Tibial artery (tissue), 4 donors: ENCODE data around the gene DAND5.

Source experiments
- DNase-seq, 2 donors: peaks; one replicate each; pipeline ENCODE4 v3.0.0-alpha.2; 2019
- H3K27ac ChIP-seq, 2 donors: fragments of 200-600 bp; sonication (generic) in 1 of 2; 1 replicate in 1 of 2; 2 replicates in 1 of 2; pipeline ENCODE4 v1.5.1; 2018 to 2019; ENCODE audit warnings: mild to moderate bottlenecking in 1 of 2
- H3K27me3 ChIP-seq, 2 donors: fragments of 200-600 bp; sonication (generic) in 1 of 2; one replicate each; pipeline versions ENCODE4 v1.5.1 to v1.6.0; 2016 to 2019
- H3K36me3 ChIP-seq, 3 donors: fragments of 200-600 bp; sonication (generic) in 2 of 3; one replicate each; pipeline ENCODE4 v1.5.1; 2016 to 2019; ENCODE audit warnings: mild to moderate bottlenecking in 2 of 3
- H3K4me1 ChIP-seq, 4 donors: fragments of 200-600 bp; sonication (generic) in 2 of 4; 1 replicate in 3 of 4; 2 replicates in 1 of 4; pipeline ENCODE4 v1.5.1; 2016 to 2019
- H3K4me3 ChIP-seq, 2 donors: fragments of 200-600 bp; sonication (generic) in 1 of 2; 1 replicate in 1 of 2; 2 replicates in 1 of 2; pipeline ENCODE4 v1.5.1; 2018 to 2019; ENCODE audit warnings: mild to moderate bottlenecking in 2 of 2
- H3K9me3 ChIP-seq, 3 donors: fragments of 200-600 bp; sonication (generic) in 1 of 3; one replicate each; pipeline ENCODE4 v1.5.1; 2016 to 2019
- intact Hi-C: fragments of 100-400 bp; cut with DNase I; formaldehyde crosslinking; loops from one replicate; pipeline ENCODE4 v1.15.0; 2023; ENCODE audit warnings: low total_unique reads
- TF ChIP-seq, protein P1 (sequence below), 2 experiments: fragments of 200-600 bp in 1 of 2; fragments of 450-650 bp in 1 of 2; IDR thresholded peaks; one replicate each; pipeline ENCODE4 v1.5.1; 2017 to 2019; ENCODE audit warnings: antibody characterized with exemption in 2 of 2, mild to moderate bottlenecking in 1 of 2, moderate library complexity in 1 of 2

Gene DAND5

DNA sequence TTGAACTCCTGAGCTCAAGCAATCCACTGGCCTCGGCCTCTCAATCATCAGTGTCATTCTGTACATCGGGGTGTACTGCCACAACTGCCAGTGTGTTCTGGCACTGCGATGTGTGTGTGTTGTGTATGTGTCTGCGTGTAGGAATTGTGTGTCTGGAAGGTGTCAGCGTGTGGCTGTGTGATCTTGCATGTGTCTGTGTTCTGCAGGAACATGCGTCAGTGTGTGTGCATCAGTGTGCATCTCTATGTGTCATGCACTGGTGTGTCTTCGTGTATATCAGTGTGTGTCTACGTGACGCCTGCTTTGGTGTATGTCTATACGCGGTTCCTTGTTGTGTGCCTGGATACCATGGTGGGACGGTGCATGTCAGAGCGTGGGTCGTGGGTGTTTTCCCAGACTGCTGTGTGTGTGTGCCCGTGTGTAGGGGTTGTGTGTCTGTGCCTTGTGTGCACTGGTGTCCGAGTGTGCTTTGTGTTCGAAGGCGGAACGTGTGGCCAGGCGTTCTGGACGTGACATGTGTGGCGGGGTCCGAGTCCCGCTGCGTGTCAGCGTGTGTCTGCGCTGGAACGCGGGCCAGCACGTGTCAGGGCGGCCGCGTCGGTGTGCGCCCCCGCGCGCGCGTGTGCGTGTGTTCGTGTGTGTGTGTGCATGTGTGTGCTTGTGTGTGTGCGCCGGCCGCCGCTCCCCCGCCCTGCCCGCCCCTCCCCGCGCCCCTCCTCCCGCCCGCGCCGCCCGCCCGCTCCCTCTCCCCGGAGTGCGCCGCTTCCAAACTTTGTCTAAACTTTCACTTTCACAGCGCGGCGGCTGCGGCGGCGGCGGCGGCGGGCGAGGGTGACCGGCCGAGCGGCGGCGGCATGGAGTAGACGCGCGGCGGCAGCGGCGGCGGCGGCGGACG lies 25.6 kb downstream of the DAND5 start, which contains the start of gene NFIX:
NFIX (plus strand) TSS at position 775 of the 895 bp plus-strand sequence. CDS start 363 bp downstream, outside the sequence.
- DNase-seq, result peak; percentile 66 to 86
- Histone ChIP-seq H3K27ac (peak within 1 kb of the TSS; percentile 88 to 99), H3K4me3 (peak within 1 kb of the TSS; percentile 74 to 85), H3K4me1 (peaks cover 0 to 41% (median 36%) of the 10 kb centered on the region in 4 donors), H3K9me3 (no peaks in the 10 kb centered on the region), H3K27me3 (no peaks in the 10 kb centered on the region), H3K36me3 (peaks cover 0 to 12% (median 0%) of the 10 kb centered on the region in 3 donors)
- TF ChIP-seq, protein P1, sequence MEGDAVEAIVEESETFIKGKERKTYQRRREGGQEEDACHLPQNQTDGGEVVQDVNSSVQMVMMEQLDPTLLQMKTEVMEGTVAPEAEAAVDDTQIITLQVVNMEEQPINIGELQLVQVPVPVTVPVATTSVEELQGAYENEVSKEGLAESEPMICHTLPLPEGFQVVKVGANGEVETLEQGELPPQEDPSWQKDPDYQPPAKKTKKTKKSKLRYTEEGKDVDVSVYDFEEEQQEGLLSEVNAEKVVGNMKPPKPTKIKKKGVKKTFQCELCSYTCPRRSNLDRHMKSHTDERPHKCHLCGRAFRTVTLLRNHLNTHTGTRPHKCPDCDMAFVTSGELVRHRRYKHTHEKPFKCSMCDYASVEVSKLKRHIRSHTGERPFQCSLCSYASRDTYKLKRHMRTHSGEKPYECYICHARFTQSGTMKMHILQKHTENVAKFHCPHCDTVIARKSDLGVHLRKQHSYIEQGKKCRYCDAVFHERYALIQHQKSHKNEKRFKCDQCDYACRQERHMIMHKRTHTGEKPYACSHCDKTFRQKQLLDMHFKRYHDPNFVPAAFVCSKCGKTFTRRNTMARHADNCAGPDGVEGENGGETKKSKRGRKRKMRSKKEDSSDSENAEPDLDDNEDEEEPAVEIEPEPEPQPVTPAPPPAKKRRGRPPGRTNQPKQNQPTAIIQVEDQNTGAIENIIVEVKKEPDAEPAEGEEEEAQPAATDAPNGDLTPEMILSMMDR (IDR thresholded peaks at IDR 0.05), result no peak
- intact Hi-C loops, result loop anchor here (5.0 kb wide), 3 partner anchors 42 to 87 kb away; no protein-coding TSS in a partner anchor

DNA sequence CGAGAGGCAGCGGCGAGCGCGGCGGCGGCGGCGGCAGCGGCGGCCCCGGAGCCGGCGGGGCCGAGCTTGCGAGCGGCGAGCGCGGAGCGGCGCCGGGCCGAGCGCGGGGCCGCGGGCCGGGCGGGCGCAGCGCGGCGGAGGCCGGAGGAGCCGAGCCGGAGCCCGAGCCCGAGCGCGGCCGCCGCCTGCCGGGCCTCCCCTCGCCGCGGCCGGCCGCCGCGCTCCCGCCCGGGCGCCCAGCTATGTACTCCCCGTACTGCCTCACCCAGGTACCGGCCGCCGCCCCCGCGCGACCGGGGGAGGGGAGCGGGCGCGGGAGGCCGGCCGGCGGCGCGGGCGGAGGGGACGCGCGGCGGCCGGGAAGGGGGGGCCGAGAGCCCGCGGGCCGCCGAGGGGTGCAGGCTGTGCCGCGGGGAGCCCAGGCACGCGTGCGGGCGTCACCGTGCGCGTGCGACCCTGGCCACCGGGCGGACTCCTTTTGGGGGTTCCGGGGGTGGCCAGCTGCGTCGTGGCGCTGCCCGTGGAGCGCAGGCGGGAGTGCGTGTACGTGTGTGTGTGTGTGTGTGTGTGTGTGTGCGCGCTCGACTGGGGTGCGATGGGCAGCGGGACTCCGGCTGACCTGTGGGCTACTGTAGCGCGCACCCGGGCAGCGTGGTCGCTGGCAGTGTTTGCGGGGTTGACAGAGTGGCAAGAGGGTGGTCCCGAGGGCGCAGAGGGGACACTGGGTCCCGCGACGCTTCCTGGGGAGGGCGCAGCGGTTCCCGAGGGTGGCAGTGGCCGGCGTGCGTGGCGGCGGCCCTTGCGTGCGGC lies 26.4 kb downstream of the DAND5 start:
- H3K4me1 ChIP-seq, result peaks cover 0 to 50% (median 43%) of the 10 kb centered on the region in 4 donors
- H3K27me3 ChIP-seq, result no peaks in the 10 kb centered on the region
- TF ChIP-seq, protein P1 (IDR thresholded peaks at IDR 0.05), result no peak
- intact Hi-C loops, result loop anchor here (5.0 kb wide), 2 partner anchors 42 to 66 kb away; no protein-coding TSS in a partner anchor
- peak overlapping the region; percentile 88 to 99 for H3K27ac ChIP-seq
- H3K9me3 ChIP-seq, result no peaks in the 10 kb centered on the region
- H3K4me3 ChIP-seq, result peak overlapping the region; percentile 74 to 85
- no peak for DNase-seq
- peaks cover 0 to 12% (median 0%) of the 10 kb centered on the region in 3 donors for H3K36me3 ChIP-seq

DNA sequence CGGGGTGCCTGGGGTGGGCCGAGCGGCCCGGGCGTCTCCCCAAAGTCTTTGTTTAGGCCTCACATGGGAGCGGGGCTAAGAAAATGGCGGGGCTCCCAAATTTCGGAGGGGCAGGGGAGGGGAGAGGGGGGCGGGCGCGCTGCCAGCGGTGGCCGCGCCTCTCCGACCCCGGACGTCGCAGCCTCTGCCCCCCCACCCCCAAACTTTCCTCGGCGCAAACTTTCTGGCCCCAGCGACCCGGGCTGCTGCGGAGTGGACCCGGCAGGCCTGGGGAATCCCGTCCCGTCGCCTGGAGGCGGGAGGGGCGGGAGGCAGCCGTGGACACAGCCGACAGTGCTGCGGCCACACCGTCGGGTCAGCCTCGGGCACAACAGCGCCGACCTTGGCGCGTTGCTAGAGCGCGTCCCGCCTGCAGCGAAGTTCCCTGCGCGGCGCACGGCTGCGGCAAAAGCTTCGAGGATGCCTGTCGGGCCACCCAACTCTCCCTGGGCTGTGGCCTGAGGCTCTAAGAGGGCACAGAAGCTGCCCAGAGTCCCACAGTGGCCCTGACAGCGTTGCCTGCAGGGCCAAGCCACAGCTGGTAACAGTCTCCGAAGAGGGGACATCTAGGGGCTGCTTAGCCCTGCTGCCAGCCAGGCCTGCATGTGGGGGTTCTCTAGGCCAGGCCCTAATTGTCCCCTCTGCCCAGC lies 27.2 kb downstream of the DAND5 start:
- Histone ChIP-seq H3K4me1 (peaks cover 0 to 57% (median 51%) of the 10 kb centered on the region in 4 donors), H3K27ac (peak overlapping the region; percentile 88 to 99), H3K4me3 (peak overlapping the region; percentile 67 to 85), H3K9me3 (no peaks in the 10 kb centered on the region), H3K27me3 (no peaks in the 10 kb centered on the region), H3K36me3 (peaks cover 0 to 12% (median 0%) of the 10 kb centered on the region in 3 donors)
- no peak for DNase-seq
- TF ChIP-seq, protein P1 (IDR thresholded peaks at IDR 0.05), result no peak
- intact Hi-C loops, result loop anchor here (5.0 kb wide), 2 partner anchors 41 to 66 kb away; no protein-coding TSS in a partner anchor

DNA sequence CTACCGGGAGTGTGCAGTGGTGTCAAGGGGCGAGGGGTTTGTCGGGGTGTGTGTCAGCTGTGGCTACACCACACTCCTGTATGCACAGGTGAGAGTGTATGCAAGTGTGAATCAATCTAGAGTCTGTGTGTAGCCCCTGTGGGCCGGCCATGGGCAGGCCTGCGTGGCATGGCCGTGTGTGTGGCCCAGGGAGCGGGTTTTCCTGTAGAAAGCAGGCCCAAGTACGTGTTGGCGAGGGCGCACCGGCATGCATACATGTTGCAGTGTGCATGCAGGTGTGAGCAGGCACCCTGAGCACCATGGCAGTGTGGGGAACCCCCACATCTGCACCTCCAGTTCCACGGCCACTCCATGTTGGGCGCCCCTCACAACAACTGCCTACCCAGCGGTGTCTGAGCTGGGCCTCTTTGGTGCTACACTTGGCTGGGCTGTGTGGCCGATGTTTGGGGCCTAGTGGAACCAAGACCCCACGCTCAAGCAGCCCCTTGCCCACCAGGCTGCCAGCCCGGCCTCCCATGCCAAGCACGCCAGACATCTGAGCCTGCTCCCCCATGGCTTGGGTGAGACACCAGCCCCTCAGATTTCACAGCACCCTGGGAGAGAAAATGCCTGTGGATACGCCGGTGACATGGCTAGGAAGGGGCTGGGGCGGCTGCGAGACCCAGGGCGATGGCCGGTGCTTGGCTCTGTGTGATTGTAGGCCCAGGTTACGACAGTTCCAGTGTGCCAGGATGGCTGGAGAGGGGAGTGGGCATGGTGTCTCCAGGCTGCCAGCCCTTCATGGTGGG lies 28.0 kb downstream of the DAND5 start:
- peak overlapping the region; percentile 67 to 85 for H3K4me3 ChIP-seq
- DNase-seq, result no peak

More for the DNA sequence above, 28.0 kb downstream of the DAND5 start:
- H3K27ac ChIP-seq, result peak overlapping the region; percentile 88 to 99
- H3K36me3 ChIP-seq, result peaks cover 0 to 12% (median 0%) of the 10 kb centered on the region in 3 donors
- no peaks in the 10 kb centered on the region for H3K9me3 ChIP-seq
- intact Hi-C loops, result loop anchor here (5.0 kb wide), 2 partner anchors 40 to 65 kb away; no protein-coding TSS in a partner anchor
- peaks cover 0 to 61% (median 56%) of the 10 kb centered on the region in 4 donors for H3K4me1 ChIP-seq
- TF ChIP-seq, protein P1 (IDR thresholded peaks at IDR 0.05), result no peak
- no peaks in the 10 kb centered on the region for H3K27me3 ChIP-seq
